ENCODE measurements around the gene TYRO3.

DNA sequence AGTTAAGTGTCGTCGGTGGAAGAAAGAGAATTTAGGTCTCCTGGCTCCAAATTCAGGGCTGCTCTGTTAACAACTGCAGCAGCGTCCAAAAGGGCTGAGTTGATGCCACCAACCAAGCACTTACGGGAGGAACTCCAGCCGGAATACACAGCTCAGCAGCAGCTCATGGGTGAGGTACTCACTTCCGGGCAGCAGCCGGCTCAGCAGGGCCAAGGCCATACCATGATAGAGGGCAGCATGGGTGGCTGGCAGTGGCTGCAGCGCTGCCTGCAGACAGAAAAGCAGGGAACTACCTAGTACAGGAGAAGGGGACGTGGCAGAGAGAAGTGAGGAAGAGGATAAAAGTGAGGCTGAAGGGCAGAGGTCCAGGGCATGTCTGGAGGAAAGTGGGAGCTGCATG is 37.4 kb upstream of the TYRO3 start:
- TF ChIP-seq, protein P1, sequence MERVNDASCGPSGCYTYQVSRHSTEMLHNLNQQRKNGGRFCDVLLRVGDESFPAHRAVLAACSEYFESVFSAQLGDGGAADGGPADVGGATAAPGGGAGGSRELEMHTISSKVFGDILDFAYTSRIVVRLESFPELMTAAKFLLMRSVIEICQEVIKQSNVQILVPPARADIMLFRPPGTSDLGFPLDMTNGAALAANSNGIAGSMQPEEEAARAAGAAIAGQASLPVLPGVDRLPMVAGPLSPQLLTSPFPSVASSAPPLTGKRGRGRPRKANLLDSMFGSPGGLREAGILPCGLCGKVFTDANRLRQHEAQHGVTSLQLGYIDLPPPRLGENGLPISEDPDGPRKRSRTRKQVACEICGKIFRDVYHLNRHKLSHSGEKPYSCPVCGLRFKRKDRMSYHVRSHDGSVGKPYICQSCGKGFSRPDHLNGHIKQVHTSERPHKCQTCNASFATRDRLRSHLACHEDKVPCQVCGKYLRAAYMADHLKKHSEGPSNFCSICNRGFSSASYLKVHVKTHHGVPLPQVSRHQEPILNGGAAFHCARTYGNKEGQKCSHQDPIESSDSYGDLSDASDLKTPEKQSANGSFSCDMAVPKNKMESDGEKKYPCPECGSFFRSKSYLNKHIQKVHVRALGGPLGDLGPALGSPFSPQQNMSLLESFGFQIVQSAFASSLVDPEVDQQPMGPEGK (CRISPR knock-in tag; IDR thresholded peaks at IDR 0.05; ENCODE audit: borderline replicate concordance), result no peak
- no peak for TF ChIP-seq ZFP30 (CRISPR knock-in tag; IDR thresholded peaks at IDR 0.05)
- TF ChIP-seq, protein P2, sequence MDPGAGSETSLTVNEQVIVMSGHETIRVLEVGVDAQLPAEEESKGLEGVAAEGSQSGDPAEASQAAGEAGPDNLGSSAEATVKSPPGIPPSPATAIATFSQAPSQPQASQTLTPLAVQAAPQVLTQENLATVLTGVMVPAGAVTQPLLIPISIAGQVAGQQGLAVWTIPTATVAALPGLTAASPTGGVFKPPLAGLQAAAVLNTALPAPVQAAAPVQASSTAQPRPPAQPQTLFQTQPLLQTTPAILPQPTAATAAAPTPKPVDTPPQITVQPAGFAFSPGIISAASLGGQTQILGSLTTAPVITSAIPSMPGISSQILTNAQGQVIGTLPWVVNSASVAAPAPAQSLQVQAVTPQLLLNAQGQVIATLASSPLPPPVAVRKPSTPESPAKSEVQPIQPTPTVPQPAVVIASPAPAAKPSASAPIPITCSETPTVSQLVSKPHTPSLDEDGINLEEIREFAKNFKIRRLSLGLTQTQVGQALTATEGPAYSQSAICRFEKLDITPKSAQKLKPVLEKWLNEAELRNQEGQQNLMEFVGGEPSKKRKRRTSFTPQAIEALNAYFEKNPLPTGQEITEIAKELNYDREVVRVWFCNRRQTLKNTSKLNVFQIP (CRISPR knock-in tag; IDR thresholded peaks at IDR 0.05; ENCODE audit: borderline replicate concordance, low read depth), result no peak

Data from SK-N-SH treated with all-trans-retinoic acid at 6 μM for 48 hours (cell line).